Panc1 (cell line): ENCODE data around the gene GALT. TPM values are rescaled to one million over a fixed set of nuclear protein-coding genes. Genes with fewer than 3 reads are reported as not detected.

Source experiments
- ATAC-seq: fragments of 200-7000 bp; cut with Tn5 transposase; 2 replicates; pipeline ENCODE4 v1.9.1; 2020; ENCODE audit warnings: mild to moderate bottlenecking, moderate library complexity
- BruUV-seq: library from RNA; stranded (reverse); fragments of 400-500 nt; replicated peaks from 2 replicates; lab custom pipeline; 2021; lab: Mats Ljungman, UMichigan
- CTCF ChIA-PET: fragments of 300-600 bp; sonication (Branson Sonifier 250); formaldehyde crosslinking; loops from one replicate; lab custom pipeline; 2022; ENCODE audit warnings: antibody characterized with exemption; lab: Charles Lee
- POLR2A ChIA-PET: fragments of 300-600 bp; sonication (Branson Sonifier 250); formaldehyde crosslinking; loops from one replicate; lab custom pipeline; 2022; ENCODE audit warnings: antibody characterized with exemption; lab: Charles Lee
- DNase-seq: peaks from one replicate; pipeline ENCODE4 v3.0.0-alpha.2; 2010; ENCODE audit warnings: low read depth, low spot score
- H3K27ac ChIP-seq: 2 replicates; pipeline ENCODE4 v1.5.1; 2011; ENCODE audit warnings: mild to moderate bottlenecking, low read length, inconsistent platforms
- H3K27me3 ChIP-seq: fragments of 200-500 bp; sonication (Bioruptor generic); 2 replicates; pipeline ENCODE4 v1.6.0; 2014; ENCODE audit warnings: low read length, inconsistent platforms; ENCODE audit not compliant: control insufficient read depth, insufficient read depth
- H3K36me3 ChIP-seq: fragments of 200-500 bp; sonication (Bioruptor generic); 2 replicates; pipeline ENCODE4 v1.5.1; 2014; ENCODE audit warnings: inconsistent platforms, mild to moderate bottlenecking, low read length, moderate library complexity; ENCODE audit not compliant: control insufficient read depth, insufficient read depth
- H3K4me1 ChIP-seq: 2 replicates; pipeline ENCODE4 v1.5.1; 2011; ENCODE audit warnings: inconsistent platforms, mild to moderate bottlenecking, low read length, moderate library complexity; ENCODE audit not compliant: control insufficient read depth, insufficient read depth
- H3K4me3 ChIP-seq, 2 experiments: 2 replicates each; pipeline ENCODE4 v1.5.1; 2011 to 2012; ENCODE audit warnings: low read depth in 2 of 2, low read length in 2 of 2, mild to moderate bottlenecking in 2 of 2, inconsistent platforms in 1 of 2, moderate library complexity in 1 of 2
- H3K9me3 ChIP-seq: fragments of 200-500 bp; sonication (Bioruptor generic); 2 replicates; pipeline ENCODE4 v1.5.1; 2014; ENCODE audit warnings: low read depth, mild to moderate bottlenecking, inconsistent platforms, low read length, moderate library complexity; ENCODE audit not compliant: control insufficient read depth, insufficient read depth
- CTCF ChIP-seq: fragments of 450-650 bp; IDR thresholded peaks from 2 replicates; pipeline ENCODE4 v1.5.1; 2017; ENCODE audit warnings: mild to moderate bottlenecking
- POLR2AphosphoS5 ChIP-seq: IDR thresholded peaks from 2 replicates; pipeline ENCODE4 v1.6.1; 2012; ENCODE audit warnings: mild to moderate bottlenecking, low read depth, low read length, moderate library complexity
- SIN3A ChIP-seq: IDR thresholded peaks from 2 replicates; pipeline ENCODE4 v1.6.1; 2012; ENCODE audit warnings: low read depth, mild to moderate bottlenecking, low read length, moderate library complexity, borderline replicate concordance; ENCODE audit not compliant: insufficient read depth
- TCF7L2 ChIP-seq: IDR thresholded peaks from 2 replicates; pipeline ENCODE4 v1.6.1; 2011; ENCODE audit warnings: mild to moderate bottlenecking, low read depth, low read length, inconsistent platforms
- in situ Hi-C: cut with HindIII; loops from 2 replicates; pipeline ENCODE4 v1.10.0; 2016; ENCODE audit warnings: low sequenced_read_pairs, low pct_unique_long_range_greater_than_20kb
- intact Hi-C: fragments of 100-400 bp; cut with micrococcal nuclease; formaldehyde crosslinking; loops from one replicate; pipeline ENCODE4 v1.10.0; 2022; ENCODE audit not compliant: unreplicated experiment
- total RNA-seq: library from RNA; stranded (reverse); gene quantifications from one replicate; pipeline ENCODE4 v1.2.1, GENCODE V29; 2021; ENCODE audit not compliant: unreplicated experiment
- TF ChIP-seq, protein P1 (sequence below), 2 experiments: IDR thresholded peaks; 2 replicates each; pipeline ENCODE4 v1.6.1; 2011 to 2012; ENCODE audit warnings: low read depth in 2 of 2, control low read depth in 1 of 2, low read length in 1 of 2, mild to moderate bottlenecking in 1 of 2, moderate library complexity in 1 of 2; ENCODE audit not compliant: insufficient read depth in 1 of 2

Gene GALT
- total RNA-seq, 1 experiment from 2014 or later = 42.5 TPM

DNA sequence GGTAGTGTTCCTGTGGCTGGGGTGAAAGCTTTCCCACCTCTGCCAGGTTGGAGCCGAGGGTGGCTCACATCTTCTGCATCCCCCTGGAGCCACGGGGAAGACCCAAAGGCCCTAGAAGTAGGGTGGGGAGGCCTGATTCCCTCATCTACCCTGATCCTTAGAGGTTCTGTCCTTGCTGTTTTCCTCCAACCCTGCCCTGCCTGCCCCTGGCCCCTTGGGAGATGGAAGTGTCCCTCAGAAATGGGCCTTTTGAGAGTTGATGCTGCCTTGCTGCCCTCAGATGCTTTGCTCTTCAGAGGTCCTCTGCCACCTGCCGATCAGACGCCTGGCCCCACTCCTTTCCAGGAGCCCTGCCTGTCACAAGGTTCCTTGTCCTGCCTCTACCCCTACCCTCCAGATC is 38.3 kb downstream of the GALT start:
- Histone ChIP-seq H3K36me3 (no peaks in the 10 kb centered on the region), H3K4me3 (no peak overlapping the region), H3K27ac (no peak overlapping the region), H3K27me3 (no peaks in the 10 kb centered on the region), H3K4me1 (no peaks in the 10 kb centered on the region), H3K9me3 (no peaks in the 10 kb centered on the region)
- TF ChIP-seq POLR2AphosphoS5 (no peak), TCF7L2 (no peak), SIN3A (no peak), CTCF (no peak)
- TF ChIP-seq, protein P1, sequence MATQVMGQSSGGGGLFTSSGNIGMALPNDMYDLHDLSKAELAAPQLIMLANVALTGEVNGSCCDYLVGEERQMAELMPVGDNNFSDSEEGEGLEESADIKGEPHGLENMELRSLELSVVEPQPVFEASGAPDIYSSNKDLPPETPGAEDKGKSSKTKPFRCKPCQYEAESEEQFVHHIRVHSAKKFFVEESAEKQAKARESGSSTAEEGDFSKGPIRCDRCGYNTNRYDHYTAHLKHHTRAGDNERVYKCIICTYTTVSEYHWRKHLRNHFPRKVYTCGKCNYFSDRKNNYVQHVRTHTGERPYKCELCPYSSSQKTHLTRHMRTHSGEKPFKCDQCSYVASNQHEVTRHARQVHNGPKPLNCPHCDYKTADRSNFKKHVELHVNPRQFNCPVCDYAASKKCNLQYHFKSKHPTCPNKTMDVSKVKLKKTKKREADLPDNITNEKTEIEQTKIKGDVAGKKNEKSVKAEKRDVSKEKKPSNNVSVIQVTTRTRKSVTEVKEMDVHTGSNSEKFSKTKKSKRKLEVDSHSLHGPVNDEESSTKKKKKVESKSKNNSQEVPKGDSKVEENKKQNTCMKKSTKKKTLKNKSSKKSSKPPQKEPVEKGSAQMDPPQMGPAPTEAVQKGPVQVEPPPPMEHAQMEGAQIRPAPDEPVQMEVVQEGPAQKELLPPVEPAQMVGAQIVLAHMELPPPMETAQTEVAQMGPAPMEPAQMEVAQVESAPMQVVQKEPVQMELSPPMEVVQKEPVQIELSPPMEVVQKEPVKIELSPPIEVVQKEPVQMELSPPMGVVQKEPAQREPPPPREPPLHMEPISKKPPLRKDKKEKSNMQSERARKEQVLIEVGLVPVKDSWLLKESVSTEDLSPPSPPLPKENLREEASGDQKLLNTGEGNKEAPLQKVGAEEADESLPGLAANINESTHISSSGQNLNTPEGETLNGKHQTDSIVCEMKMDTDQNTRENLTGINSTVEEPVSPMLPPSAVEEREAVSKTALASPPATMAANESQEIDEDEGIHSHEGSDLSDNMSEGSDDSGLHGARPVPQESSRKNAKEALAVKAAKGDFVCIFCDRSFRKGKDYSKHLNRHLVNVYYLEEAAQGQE (IDR thresholded peaks at IDR 0.05; ENCODE audit: insufficient read depth in 1 of 2, low read depth in 2 of 2, low read length in 1 of 2) = no peak
- intact Hi-C loops (no loop called here), in situ Hi-C loops (no loop called here)
- BruUV-seq = no TSS peak
- ChIA-PET POLR2A (no interaction called here), CTCF (interaction anchor here (1.1 to 2.9 kb wide), 2 partner anchors 18 to 75 kb away, joined by 3 to 10 read pairs; no protein-coding TSS in a partner anchor)
- ATAC-seq = no peak
- DNase-seq = no peak

DNA sequence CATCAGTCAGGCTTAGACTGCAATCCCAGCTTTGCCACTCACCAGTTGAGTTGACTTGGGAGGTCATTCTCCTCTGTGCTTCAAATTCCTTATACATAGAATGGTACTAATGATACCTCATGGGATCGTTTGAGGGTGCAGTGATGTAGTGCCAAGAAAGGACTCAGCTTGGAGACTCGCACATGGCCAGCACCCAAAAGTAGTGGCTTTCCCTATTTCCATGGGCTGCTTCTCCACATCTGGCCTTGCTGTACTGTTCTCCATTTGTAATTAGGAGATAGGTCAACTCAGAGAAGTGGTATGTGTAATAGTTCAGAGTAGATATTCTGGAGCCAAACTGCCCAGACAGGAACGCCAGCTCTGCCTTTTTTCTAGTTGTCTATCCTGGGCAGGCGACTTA is 39.1 kb downstream of the GALT start:
- Histone ChIP-seq H3K4me3 (no peak overlapping the region), H3K4me1 (no peaks in the 10 kb centered on the region), H3K27ac (no peak overlapping the region), H3K9me3 (no peaks in the 10 kb centered on the region), H3K27me3 (no peaks in the 10 kb centered on the region), H3K36me3 (no peaks in the 10 kb centered on the region)
- in situ Hi-C loops = no loop called here
- POLR2A ChIA-PET = no interaction called here
- CTCF ChIA-PET = interaction anchor here (1.1 to 2.9 kb wide), 2 partner anchors 17 to 75 kb away, joined by 3 to 10 read pairs; no protein-coding TSS in a partner anchor
- ATAC-seq (no peak), DNase-seq (no peak)
- TF ChIP-seq, protein P1 (IDR thresholded peaks at IDR 0.05; ENCODE audit: insufficient read depth in 1 of 2, low read depth in 2 of 2, low read length in 1 of 2) = no peak
- BruUV-seq = no TSS peak
- intact Hi-C loops = no loop called here
